ENCODE measurements around the gene ACADS. TPM values are rescaled to one million over a fixed set of nuclear protein-coding genes. Genes with fewer than 3 reads are reported as not detected.
"Not testable (repeated sequence)": the region's sequence is repeated elsewhere in the genome, so short reads cannot be mapped to it uniquely, and the experiment has no call there.

The ACADS gene
- total RNA-seq, 1 experiment from 2014 or later = 16.0 TPM

- H3K4me3 ChIP-seq (ENCODE audit: insufficient read depth, low read depth, low read length) = not testable (repeated sequence)
Measured at GRCh38 chr12:120732198-120732597, 6.6 kb downstream of the ACADS start.

GRCh38 chr12:120733574-120733973 lies 7.9 kb downstream of the ACADS start:
- no peak overlapping the region for H3K4me3 ChIP-seq (ENCODE audit: insufficient read depth, low read depth, low read length)
- no peaks in the 10 kb centered on the region for H3K27me3 ChIP-seq (ENCODE audit: control insufficient read depth, insufficient read depth, low read length)
- DNase-seq = no peak
- no peaks in the 10 kb centered on the region for H3K36me3 ChIP-seq (replicated peaks; ENCODE audit: control insufficient read depth, insufficient read depth, low read length)

More at GRCh38 chr12:120732198-120732597, 6.6 kb downstream of the ACADS start:
- H3K27me3 ChIP-seq (ENCODE audit: control insufficient read depth, insufficient read depth, low read length); DNase-seq; H3K36me3 ChIP-seq (replicated peaks; ENCODE audit: control insufficient read depth, insufficient read depth, low read length): not testable (repeated sequence)

- Histone ChIP-seq H3K27me3 (ENCODE audit: control insufficient read depth, insufficient read depth, low read length) (no peaks in the 10 kb centered on the region), H3K4me3 (ENCODE audit: insufficient read depth, low read depth, low read length) (no peak overlapping the region), H3K36me3 (replicated peaks; ENCODE audit: control insufficient read depth, insufficient read depth, low read length) (no peaks in the 10 kb centered on the region)
- DNase-seq = no peak
Measured at GRCh38 chr12:120734210-120734609, 8.6 kb downstream of the ACADS start.

- Histone ChIP-seq H3K36me3 (replicated peaks; ENCODE audit: control insufficient read depth, insufficient read depth, low read length) (no peaks in the 10 kb centered on the region), H3K27me3 (ENCODE audit: control insufficient read depth, insufficient read depth, low read length) (no peaks in the 10 kb centered on the region), H3K4me3 (ENCODE audit: insufficient read depth, low read depth, low read length) (no peak overlapping the region)
- no peak for DNase-seq
Measured at GRCh38 chr12:120735181-120735580, 9.6 kb downstream of the ACADS start.

DNA sequence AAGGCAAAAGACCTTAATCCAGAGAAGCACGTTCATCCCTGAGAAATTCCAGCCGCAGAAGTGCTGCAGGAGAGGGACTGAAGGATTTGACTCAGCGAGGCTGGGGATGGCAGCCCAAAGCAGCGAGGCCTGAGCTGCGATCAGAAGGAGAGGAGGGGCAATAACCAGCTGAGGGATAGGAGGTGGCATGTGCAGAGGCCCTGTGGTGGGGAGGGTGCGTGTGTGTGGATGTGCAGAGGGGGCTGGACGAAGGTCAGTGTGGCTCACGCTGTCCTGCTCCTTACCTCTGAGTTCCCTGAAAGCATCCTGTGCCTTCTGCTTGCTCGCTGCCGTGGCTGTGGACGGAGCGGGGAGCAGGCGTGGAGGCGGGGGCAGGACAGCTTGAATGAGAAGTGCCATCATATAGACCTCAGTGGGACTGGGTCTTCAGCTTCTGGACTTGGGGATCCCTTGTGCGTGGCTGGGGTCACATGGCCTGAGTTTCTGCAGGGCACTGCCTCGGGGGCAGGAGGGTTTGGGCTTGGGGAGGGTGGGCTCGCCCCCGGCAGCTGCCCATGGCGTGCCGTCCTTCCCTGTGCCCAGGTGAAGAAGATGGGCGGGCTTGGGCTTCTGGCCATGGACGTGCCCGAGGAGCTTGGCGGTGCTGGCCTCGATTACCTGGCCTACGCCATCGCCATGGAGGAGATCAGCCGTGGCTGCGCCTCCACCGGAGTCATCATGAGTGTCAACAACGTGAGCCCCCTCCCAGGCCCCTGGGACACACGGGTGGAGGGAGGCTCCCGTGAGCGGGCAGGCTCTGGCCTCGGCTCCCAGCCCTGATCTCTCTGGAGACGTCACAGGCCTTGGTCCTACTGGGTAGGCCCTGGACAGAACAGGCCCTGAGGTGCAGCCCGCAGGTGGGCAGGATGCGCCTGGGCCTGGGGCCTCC lies 11.0 kb downstream of the ACADS start:
- no peaks in the 10 kb centered on the region for H3K36me3 ChIP-seq (replicated peaks; ENCODE audit: control insufficient read depth, insufficient read depth, low read length)
- no peaks in the 10 kb centered on the region for H3K27me3 ChIP-seq (ENCODE audit: control insufficient read depth, insufficient read depth, low read length)
- DNase-seq = no peak
- H3K4me3 ChIP-seq (ENCODE audit: insufficient read depth, low read depth, low read length) = no peak overlapping the region

DNA sequence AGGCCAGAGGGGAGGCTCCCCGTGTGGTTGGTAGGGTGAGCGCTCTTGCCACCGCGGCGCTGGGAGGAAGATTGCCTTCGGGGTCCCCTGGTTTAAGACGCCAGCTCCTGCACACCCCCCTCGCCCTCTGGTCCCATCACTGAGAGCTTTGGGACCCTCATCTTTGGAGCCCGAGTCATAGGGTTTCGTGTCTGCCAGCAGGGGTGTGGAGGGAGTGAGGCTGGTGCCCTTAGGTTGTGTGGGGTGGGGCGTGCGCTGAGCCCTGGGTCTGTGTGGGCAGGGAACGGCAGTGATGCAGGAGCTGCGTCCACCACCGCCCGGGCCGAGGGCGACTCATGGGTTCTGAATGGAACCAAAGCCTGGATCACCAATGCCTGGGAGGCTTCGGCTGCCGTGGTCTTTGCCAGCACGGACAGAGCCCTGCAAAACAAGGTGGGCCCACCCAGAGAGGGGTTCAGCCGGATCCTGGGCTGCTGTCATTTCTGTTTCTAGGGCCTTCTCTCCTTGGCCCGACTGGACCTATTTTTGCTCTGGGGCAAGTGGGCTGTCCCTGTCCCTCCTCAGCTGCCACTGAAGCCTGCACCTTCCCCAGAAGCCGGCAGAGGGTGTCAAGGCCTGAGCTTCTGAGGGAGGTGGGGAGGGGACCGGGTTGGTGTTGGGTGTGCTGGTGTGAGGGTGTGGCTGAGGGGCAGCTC lies 12.1 kb downstream of the ACADS start:
- peak; percentile 93 for DNase-seq
- no peak overlapping the region for H3K4me3 ChIP-seq (ENCODE audit: insufficient read depth, low read depth, low read length)
- H3K36me3 ChIP-seq (replicated peaks; ENCODE audit: control insufficient read depth, insufficient read depth, low read length) = no peaks in the 10 kb centered on the region
- no peaks in the 10 kb centered on the region for H3K27me3 ChIP-seq (ENCODE audit: control insufficient read depth, insufficient read depth, low read length)

- Histone ChIP-seq H3K36me3 (replicated peaks; ENCODE audit: control insufficient read depth, insufficient read depth, low read length) (no peaks in the 10 kb centered on the region), H3K4me3 (ENCODE audit: insufficient read depth, low read depth, low read length) (no peak overlapping the region), H3K27me3 (ENCODE audit: control insufficient read depth, insufficient read depth, low read length) (no peaks in the 10 kb centered on the region)
- no peak for DNase-seq
Measured at GRCh38 chr12:120738252-120739030, 12.8 kb downstream of the ACADS start.

GRCh38 chr12:120739031-120739762 lies 13.6 kb downstream of the ACADS start:
- Histone ChIP-seq H3K4me3 (ENCODE audit: insufficient read depth, low read depth, low read length) (no peak overlapping the region), H3K36me3 (replicated peaks; ENCODE audit: control insufficient read depth, insufficient read depth, low read length) (no peaks in the 10 kb centered on the region), H3K27me3 (ENCODE audit: control insufficient read depth, insufficient read depth, low read length) (no peaks in the 10 kb centered on the region)
- peak; percentile 56 for DNase-seq

DNA sequence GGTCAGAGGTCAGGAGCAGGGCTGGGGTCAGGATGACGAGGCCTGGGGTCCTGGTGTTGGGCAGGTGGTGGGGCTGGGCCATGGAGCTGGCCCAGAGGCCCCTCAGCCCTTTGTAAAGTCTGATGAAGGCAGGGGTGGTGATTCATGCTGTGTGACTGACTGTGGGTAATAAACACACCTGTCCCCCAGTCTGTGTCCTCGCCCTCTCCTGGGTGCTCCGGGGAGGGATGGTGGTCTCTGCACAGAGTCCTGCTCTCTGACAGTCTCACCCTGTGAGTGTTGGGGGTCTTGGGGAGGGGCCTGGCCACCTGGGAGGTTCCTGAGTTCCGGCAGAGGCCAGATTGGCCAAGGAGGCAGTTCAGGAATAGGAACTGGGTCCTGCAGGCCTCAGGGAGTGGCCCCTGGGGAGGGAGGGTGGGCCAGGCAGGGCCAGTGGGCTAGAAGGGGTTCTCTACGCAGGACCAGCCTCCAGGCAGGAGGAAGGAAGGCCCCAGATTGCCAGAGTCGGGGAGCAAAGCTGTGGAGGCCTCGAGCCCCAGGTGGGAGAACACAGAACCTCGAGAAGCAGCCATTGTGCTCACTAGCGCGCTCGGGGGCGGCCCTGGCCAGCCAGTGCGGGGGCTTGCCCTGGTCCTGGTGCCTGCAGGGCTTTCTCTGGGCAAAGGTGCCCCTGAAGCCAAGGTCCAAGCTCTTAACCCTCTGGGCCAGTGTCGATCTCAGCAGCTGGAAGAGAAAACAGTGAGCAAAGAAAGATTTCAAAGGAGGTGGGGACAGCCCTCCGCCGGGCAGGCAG lies 14.4 kb downstream of the ACADS start:
- Histone ChIP-seq H3K4me3 (ENCODE audit: insufficient read depth, low read depth, low read length) (no peak overlapping the region), H3K27me3 (ENCODE audit: control insufficient read depth, insufficient read depth, low read length) (no peaks in the 10 kb centered on the region), H3K36me3 (replicated peaks; ENCODE audit: control insufficient read depth, insufficient read depth, low read length) (no peaks in the 10 kb centered on the region)
- DNase-seq = peak; percentile 49

DNA sequence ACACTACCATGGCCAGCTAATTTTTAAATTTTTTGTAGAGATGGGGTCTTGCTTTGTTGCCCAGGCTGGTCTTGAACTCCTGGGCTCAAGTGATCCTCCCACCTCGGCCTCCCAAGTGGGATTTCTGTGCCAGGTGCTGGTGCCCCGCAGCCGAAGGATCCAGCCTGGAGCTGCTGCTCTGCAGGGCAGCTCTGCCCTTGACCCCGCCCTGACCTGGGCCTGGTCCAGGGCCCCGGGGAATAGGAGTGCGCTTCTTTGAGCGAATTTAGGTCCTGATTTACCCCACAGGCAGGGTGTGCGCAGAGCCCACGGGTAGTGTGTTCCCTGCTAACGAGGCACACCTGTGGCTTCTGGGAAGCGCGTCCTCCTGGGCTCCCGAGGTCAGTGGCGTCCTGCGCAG lies 15.2 kb downstream of the ACADS start:
- peak; percentile 33 for DNase-seq
- H3K27me3 ChIP-seq (ENCODE audit: control insufficient read depth, insufficient read depth, low read length) = no peaks in the 10 kb centered on the region
- H3K4me3 ChIP-seq (ENCODE audit: insufficient read depth, low read depth, low read length) = no peak overlapping the region
- no peaks in the 10 kb centered on the region for H3K36me3 ChIP-seq (replicated peaks; ENCODE audit: control insufficient read depth, insufficient read depth, low read length)

GRCh38 chr12:120741476-120742421 lies 16.1 kb downstream of the ACADS start:
- peak; percentile 59 for DNase-seq
- no peaks in the 10 kb centered on the region for H3K36me3 ChIP-seq (replicated peaks; ENCODE audit: control insufficient read depth, insufficient read depth, low read length)
- no peaks in the 10 kb centered on the region for H3K27me3 ChIP-seq (ENCODE audit: control insufficient read depth, insufficient read depth, low read length)
- no peak overlapping the region for H3K4me3 ChIP-seq (ENCODE audit: insufficient read depth, low read depth, low read length)

GRCh38 chr12:120744922-120745493 lies 19.4 kb downstream of the ACADS start:
- peak; percentile 47 for DNase-seq
- Histone ChIP-seq H3K4me3 (ENCODE audit: insufficient read depth, low read depth, low read length) (no peak overlapping the region), H3K36me3 (replicated peaks; ENCODE audit: control insufficient read depth, insufficient read depth, low read length) (no peaks in the 10 kb centered on the region), H3K27me3 (ENCODE audit: control insufficient read depth, insufficient read depth, low read length) (no peaks in the 10 kb centered on the region)
